AG04450 (cell line): ENCODE measurements around the gene KNDC1. TPM values are rescaled to one million over a fixed set of nuclear protein-coding genes. Genes with fewer than 3 reads are reported as not detected.

Source experiments
- CTCF ChIA-PET: fragments of 300-600, 350-600 bp; formaldehyde crosslinking; extraction: SDS; loops from one replicate; lab custom pipeline; 2022; ENCODE audit warnings: antibody characterized with exemption, inconsistent platforms; lab: Charles Lee
- POLR2A ChIA-PET: fragments of 350-600 bp; formaldehyde crosslinking; extraction: SDS; loops from one replicate; lab custom pipeline; 2021; ENCODE audit warnings: antibody characterized with exemption, inconsistent platforms; lab: Yijun Ruan, JAX
- DNase-seq: peaks from one replicate; pipeline ENCODE4 v3.0.0-alpha.2; 2011; ENCODE audit warnings: low read depth, low spot score
- H3K27ac ChIP-seq: one replicate; pipeline ENCODE4 v1.5.1; 2012; ENCODE audit warnings: low read depth, low read length, control low read depth
- H3K27me3 ChIP-seq: one replicate; pipeline ENCODE4 v1.6.0; 2012; ENCODE audit warnings: low read length; ENCODE audit not compliant: control insufficient read depth, insufficient read depth
- H3K4me3 ChIP-seq: 2 replicates; pipeline ENCODE4 v1.5.1; 2011; ENCODE audit warnings: mild to moderate bottlenecking, low read depth, low read length, control low read depth
- H3K9me3 ChIP-seq: 2 replicates; pipeline ENCODE4 v1.5.1; 2012; ENCODE audit warnings: low read length; ENCODE audit not compliant: control insufficient read depth, insufficient read depth
- polyA plus RNA-seq: library from polyadenylated mRNA; depleted of rRNA; stranded (reverse); fragments of >200 nt; gene quantifications from 2 replicates; pipeline ENCODE4 v1.2.3, GENCODE V29; 2011
- TF ChIP-seq, protein P1 (sequence below): IDR thresholded peaks from 2 replicates; pipeline ENCODE4 v1.5.1; 2011; ENCODE audit warnings: low read depth, low read length, control low read depth, inconsistent platforms

The KNDC1 gene
- polyA plus RNA-seq, 1 experiment = 0.46 TPM

DNA sequence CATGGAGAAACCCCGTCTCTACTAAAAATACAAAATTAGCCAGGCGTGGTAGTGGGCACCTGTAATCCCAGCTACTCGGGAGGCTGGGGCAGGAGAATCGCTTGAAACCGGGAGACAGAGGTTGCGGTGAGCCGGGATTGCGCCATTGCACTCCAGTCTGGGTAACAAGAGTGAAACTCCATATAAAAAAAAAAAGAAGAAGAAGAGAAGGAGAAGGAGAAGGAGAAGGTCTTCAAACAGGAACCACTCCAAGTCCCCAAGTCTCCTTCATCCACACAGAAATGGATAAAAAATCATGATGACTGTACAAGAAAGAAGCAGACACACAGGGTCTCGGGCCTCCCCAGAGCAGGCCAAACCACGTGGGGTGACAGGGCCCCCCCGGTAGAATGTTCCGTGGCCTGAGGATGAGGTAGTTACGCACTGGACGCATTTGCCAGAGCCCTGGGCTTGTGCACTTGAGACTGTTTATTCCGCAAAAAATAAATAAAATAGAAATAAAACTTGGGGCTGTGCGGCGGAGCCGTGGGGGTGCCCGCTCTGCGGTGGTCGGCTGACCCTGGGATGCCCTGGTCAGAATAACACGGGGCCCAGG, 93.4 kb downstream of the KNDC1 start:
- no peak for DNase-seq
- no peak overlapping the region for H3K27ac ChIP-seq
- POLR2A ChIA-PET = no interaction called here
- H3K27me3 ChIP-seq = peaks cover 11% of the 10 kb centered on the region
- no peaks in the 10 kb centered on the region; the same call in 1 of the 2 replicates for H3K9me3 ChIP-seq
- CTCF ChIA-PET = no interaction called here
- TF ChIP-seq, protein P1, sequence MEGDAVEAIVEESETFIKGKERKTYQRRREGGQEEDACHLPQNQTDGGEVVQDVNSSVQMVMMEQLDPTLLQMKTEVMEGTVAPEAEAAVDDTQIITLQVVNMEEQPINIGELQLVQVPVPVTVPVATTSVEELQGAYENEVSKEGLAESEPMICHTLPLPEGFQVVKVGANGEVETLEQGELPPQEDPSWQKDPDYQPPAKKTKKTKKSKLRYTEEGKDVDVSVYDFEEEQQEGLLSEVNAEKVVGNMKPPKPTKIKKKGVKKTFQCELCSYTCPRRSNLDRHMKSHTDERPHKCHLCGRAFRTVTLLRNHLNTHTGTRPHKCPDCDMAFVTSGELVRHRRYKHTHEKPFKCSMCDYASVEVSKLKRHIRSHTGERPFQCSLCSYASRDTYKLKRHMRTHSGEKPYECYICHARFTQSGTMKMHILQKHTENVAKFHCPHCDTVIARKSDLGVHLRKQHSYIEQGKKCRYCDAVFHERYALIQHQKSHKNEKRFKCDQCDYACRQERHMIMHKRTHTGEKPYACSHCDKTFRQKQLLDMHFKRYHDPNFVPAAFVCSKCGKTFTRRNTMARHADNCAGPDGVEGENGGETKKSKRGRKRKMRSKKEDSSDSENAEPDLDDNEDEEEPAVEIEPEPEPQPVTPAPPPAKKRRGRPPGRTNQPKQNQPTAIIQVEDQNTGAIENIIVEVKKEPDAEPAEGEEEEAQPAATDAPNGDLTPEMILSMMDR = no peak
- no peak overlapping the region for H3K4me3 ChIP-seq

DNA sequence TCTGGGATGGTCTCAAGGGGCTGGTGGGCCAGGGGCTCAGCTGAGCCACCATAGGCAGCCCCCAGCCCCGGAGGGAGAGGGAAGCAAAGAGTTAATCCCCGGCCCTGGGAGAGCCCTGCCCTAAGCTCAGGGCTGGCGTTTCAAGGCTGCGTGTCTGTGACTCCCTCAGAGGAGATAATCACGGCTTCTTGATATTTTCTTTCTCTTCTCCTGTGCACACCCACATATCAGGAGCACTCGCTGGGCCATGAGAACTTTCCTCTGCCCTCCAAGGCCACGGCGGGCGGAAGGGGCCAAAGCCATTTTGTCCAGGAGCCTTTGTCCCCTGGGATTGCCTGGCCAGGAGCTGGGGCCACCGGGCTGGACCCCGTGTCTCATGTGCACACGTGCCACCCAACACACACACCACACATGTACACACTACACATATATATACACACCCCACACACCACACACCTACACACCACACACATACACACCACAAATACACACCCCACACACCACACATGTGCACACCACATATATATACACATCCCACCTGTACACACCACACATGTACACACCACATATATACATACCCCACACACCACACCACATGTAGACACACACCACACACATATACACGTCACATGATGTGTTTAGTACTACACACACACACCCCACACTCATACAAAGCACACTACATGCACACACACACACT, 94.6 kb downstream of the KNDC1 start:
- peaks cover 11% of the 10 kb centered on the region for H3K27me3 ChIP-seq
- POLR2A ChIA-PET = interaction anchor here (0.6 kb wide), 2 partner anchors 41 to 136 kb away, joined by 3 to 4 read pairs; no protein-coding TSS in a partner anchor
- no peak overlapping the region for H3K27ac ChIP-seq
- TF ChIP-seq, protein P1 = no peak
- no peak overlapping the region for H3K4me3 ChIP-seq
- DNase-seq = no peak
- CTCF ChIA-PET = no interaction called here
- no peaks in the 10 kb centered on the region; the same call in 1 of the 2 replicates for H3K9me3 ChIP-seq

DNA sequence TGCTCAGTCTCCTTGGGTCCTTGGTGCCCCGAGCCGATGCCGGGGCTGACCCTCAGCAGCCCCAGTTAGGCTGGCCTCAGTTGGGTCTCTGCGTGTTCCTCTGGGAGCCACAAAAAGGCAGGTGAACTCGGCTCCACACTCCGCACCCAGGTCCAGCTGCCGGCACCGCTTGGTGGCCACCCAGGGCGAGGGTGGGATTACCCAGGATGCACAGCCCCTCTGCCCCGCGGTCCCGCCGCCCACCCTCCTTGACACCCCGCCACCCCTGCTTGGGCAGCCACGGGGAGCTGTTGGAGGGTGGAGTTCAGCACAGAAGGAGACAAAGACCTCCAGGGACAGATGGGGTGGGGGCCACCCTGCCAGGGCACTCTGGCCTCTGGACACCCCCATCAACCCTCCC, 95.3 kb downstream of the KNDC1 start:
- Histone ChIP-seq H3K27ac (no peak overlapping the region), H3K27me3 (peaks cover 7% of the 10 kb centered on the region), H3K4me3 (no peak overlapping the region), H3K9me3 (no peaks in the 10 kb centered on the region; the same call in 1 of the 2 replicates)
- TF ChIP-seq, protein P1 = no peak
- POLR2A ChIA-PET = no interaction called here
- DNase-seq = no peak
- CTCF ChIA-PET = no interaction called here

DNA sequence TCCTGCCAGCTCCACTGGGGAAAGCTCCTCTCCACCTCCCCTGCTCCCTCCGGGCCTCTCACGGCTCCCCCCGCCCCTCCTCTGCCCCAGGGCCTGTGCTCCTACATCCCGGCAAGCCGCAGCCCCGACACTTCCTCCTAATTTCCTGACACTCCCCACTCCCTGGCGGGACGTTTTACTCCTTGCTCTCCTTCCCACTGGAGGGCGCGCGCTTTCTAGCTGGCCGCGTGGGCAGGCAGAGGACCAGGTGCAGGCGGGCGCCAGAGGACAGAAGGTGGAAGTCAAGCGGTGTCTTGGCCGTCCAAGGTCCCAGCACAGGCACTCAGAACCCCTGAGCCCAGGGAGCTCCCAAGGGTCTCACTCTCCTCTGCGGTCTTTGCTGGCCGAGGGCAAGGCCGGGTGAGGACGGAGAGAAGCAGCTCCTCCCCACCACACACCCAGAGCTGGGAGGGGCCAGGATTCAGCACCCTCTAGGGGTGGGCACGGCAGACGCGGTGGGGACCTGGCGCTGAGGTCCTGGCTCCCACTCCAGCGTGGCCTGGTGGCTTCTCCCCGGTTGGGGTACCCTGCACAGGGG, 97.6 kb downstream of the KNDC1 start:
- no peak for DNase-seq
- no peak overlapping the region for H3K27ac ChIP-seq
- TF ChIP-seq, protein P1 = peak; percentile 29
- no peaks in the 10 kb centered on the region for H3K27me3 ChIP-seq
- no peaks in the 10 kb centered on the region; the same call in 1 of the 2 replicates for H3K9me3 ChIP-seq
- POLR2A ChIA-PET = no interaction called here
- no peak overlapping the region for H3K4me3 ChIP-seq
- CTCF ChIA-PET = interaction anchor here (0.6 kb wide), 2 partner anchors 114 to 776 kb away, joined by 3 read pairs; no protein-coding TSS in a partner anchor
